ENCODE data around the gene ZSWIM6.

ZSWIM6 gene

GRCh38 chr5:61353293-61353692, 21.2 kb downstream of the ZSWIM6 start:
- H3K4me3 ChIP-seq (ENCODE audit: low read depth, low read length), result no peak overlapping the region
- DNase-seq (ENCODE audit: low read depth, low spot score), result no peak
- no peak for TF ChIP-seq CTCF (IDR thresholded peaks at IDR 0.05; ENCODE audit: low read depth, low read length)
- in situ Hi-C loops (cut with HindIII; ENCODE audit: low sequenced_read_pairs), result no loop called here

- H3K4me3 ChIP-seq (ENCODE audit: low read depth, low read length), result no peak overlapping the region
- no peak for DNase-seq (ENCODE audit: low read depth, low spot score)
- in situ Hi-C loops (cut with HindIII; ENCODE audit: low sequenced_read_pairs), result no loop called here
- no peak for TF ChIP-seq CTCF (IDR thresholded peaks at IDR 0.05; ENCODE audit: low read depth, low read length)
Observed at GRCh38 chr5:61354199-61354598, 22.1 kb downstream of the ZSWIM6 start.

GRCh38 chr5:61357745-61358144, 25.7 kb downstream of the ZSWIM6 start:
- H3K4me3 ChIP-seq (ENCODE audit: low read depth, low read length), result no peak overlapping the region
- in situ Hi-C loops (cut with HindIII; ENCODE audit: low sequenced_read_pairs), result no loop called here
- no peak for DNase-seq (ENCODE audit: low read depth, low spot score)
- peak; percentile 34 for TF ChIP-seq CTCF (IDR thresholded peaks at IDR 0.05; ENCODE audit: low read depth, low read length)

- in situ Hi-C loops (cut with HindIII; ENCODE audit: low sequenced_read_pairs), result no loop called here
- no peak for DNase-seq (ENCODE audit: low read depth, low spot score)
- no peak overlapping the region for H3K4me3 ChIP-seq (ENCODE audit: low read depth, low read length)
- TF ChIP-seq CTCF (IDR thresholded peaks at IDR 0.05; ENCODE audit: low read depth, low read length), result peak; percentile 35
Observed at GRCh38 chr5:61362796-61363368, 30.8 kb downstream of the ZSWIM6 start.

- no peak overlapping the region for H3K4me3 ChIP-seq (ENCODE audit: low read depth, low read length)
- in situ Hi-C loops (cut with HindIII; ENCODE audit: low sequenced_read_pairs), result no loop called here
- TF ChIP-seq CTCF (IDR thresholded peaks at IDR 0.05; ENCODE audit: low read depth, low read length), result no peak
- no peak for DNase-seq (ENCODE audit: low read depth, low spot score)
Observed at GRCh38 chr5:61363401-61364114, 31.5 kb downstream of the ZSWIM6 start.

GRCh38 chr5:61366497-61367240, 34.6 kb downstream of the ZSWIM6 start:
- TF ChIP-seq CTCF (IDR thresholded peaks at IDR 0.05; ENCODE audit: low read depth, low read length), result no peak
- no peak overlapping the region for H3K4me3 ChIP-seq (ENCODE audit: low read depth, low read length)
- no peak for DNase-seq (ENCODE audit: low read depth, low spot score)
- in situ Hi-C loops (cut with HindIII; ENCODE audit: low sequenced_read_pairs), result no loop called here
